Articular chondrocyte of knee joint (primary cell): ENCODE measurements around the gene HYLS1. TPM values are rescaled to one million over a fixed set of nuclear protein-coding genes. Genes with fewer than 3 reads are reported as not detected.

Experiments used
- total RNA-seq: library from RNA; depleted of rRNA; stranded (reverse); fragments of >200 nt; gene quantifications from 2 replicates; pipeline ENCODE4 v1.2.3, GENCODE V29; 2012

Gene HYLS1
- 7.3 and 11.6 TPM in 2 replicates for total RNA-seq

GRCh38 chr11:125887373-125888324 is at the start of gene HYLS1:
Gene HYLS1, plus strand, starts transcription at chr11:125887668. Its CDS starts 11,701 bp downstream, at chr11:125899369.

GRCh38 chr11:125902927-125903710 is 15.7 kb downstream of the HYLS1 start, which contains the start of gene PUS3:
Gene PUS3, minus strand, starts transcription at chr11:125903206. Its CDS starts 6,922 bp downstream, at chr11:125896284.

GRCh38 chr11:125903711-125904659 is 16.5 kb downstream of the HYLS1 start, which contains the start of gene DDX25:
Gene DDX25, plus strand, starts transcription at chr11:125904508. Its CDS starts 10 bp downstream, at chr11:125904518.

GRCh38 chr11:125945797-125946520 is 58.5 kb downstream of the HYLS1 start, which contains the start of gene VSIG10L2:
Gene VSIG10L2, plus strand, starts transcription at chr11:125946044. Its CDS starts 12 bp downstream, at chr11:125946056.

Other genes with a start within 250 kb of the HYLS1 start
- gene ACRV1, start 206.8 kb upstream of the HYLS1 start, total RNA-seq = 0.11 TPM in 1 of 2 replicates, not detected in the other
- not detected in 2 replicates for gene PATE1, start 141.4 kb upstream of the HYLS1 start, total RNA-seq
- 0.13 and 0.43 TPM in 2 replicates for gene PATE2, start 108.8 kb upstream of the HYLS1 start, total RNA-seq
- gene PATE3, start 99.5 kb upstream of the HYLS1 start, total RNA-seq = 0.13 TPM in 1 of 2 replicates, not detected in the other
- not detected in 2 replicates for gene PATE4, start 54.4 kb upstream of the HYLS1 start, total RNA-seq
- gene PUS3, start 15.5 kb downstream of the HYLS1 start, total RNA-seq = 12.2 and 15.0 TPM in 2 replicates
- gene DDX25, start 16.8 kb downstream of the HYLS1 start, total RNA-seq = not detected in 2 replicates
- gene VSIG10L2, start 58.4 kb downstream of the HYLS1 start, total RNA-seq = 0.39 and 0.65 TPM in 2 replicates
- gene CDON, start 175.2 kb downstream of the HYLS1 start, total RNA-seq = 48.3 and 56.1 TPM in 2 replicates